ENCODE data around the gene AMFR.

The AMFR gene

DNA sequence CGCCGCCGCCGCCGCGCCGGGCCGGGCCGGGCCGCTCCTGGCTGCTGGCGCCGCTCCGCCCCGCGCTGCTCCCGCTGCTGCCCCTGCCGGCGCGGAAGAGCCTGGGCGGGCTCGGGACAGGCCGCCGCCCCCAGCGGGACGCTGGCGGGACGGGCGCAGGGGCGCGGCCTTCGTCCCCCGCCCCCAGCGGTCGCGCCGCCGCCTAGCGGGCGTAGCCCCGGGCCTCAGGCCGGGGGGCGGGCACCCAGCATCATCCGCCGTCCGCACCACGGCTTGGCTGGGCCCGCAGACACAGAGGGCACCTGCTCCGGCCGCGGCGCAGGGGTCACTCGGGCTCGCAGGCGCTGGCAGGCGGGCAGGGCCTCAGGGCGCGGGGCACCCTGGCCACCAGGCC lies at the start of gene AMFR:
TSS of gene AMFR (minus strand) at position 107 of the 394 bp plus-strand sequence. CDS start 218 bp downstream, outside the sequence.
- peak; percentile 71 for DNase-seq

DNA sequence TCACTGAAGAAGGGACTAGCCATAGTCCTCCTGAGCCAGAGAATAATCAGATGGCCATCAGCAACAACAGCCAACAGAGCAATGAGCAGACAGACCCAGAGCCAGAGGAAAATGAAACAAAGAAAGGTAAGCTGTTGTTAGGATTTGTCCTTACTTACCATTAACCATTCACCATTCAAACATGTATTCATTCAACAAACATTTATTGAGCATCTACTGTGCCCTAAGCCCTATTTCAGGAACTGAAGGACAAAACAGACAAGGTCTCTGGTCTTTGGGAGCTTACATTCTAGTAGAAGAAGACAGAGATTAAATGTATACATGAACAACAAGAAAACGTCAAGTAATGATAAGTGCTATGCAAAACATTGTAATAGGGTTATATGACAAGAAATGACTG lies 45.3 kb upstream of the AMFR start:
- no peak for DNase-seq

DNA sequence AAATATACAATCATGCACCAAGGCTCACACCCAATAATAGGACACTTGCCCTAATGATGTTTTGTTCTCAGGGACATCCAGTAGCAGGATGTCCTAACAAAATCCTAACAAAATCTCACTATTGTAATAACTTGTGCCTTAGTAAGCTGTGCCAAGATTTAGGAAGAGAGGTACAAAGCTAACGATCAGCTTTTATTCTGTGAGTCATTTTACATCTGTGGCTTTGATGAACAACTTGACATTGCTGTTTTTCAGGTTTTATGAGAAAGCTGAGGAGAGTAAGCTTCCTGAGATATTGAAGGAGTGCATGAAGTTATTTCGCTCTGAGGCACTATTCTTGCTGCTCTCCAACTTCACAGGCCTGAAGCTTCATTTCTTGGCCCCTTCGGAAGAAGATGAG lies 44.9 kb upstream of the AMFR start:
- DNase-seq, result no peak

DNA sequence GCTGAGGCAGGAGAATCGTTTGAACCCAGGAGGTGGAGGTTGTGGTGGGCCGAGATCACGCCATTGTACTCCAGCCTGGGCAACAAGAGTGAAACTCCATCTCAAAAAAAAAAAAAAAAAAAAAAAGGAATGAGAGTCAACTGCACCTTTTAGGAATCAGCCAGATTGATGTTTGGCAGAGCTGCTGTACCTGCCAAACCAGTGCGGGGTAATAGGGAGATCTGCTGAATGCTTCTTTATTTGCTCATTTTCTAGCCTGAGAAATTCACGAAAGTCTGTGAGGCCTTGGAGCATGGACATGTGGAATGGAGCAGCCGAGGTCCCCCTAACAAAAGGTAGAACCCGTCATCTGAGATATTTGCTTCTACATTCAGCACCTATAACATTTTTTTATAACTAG lies 44.4 kb upstream of the AMFR start:
- DNase-seq, result no peak

DNA sequence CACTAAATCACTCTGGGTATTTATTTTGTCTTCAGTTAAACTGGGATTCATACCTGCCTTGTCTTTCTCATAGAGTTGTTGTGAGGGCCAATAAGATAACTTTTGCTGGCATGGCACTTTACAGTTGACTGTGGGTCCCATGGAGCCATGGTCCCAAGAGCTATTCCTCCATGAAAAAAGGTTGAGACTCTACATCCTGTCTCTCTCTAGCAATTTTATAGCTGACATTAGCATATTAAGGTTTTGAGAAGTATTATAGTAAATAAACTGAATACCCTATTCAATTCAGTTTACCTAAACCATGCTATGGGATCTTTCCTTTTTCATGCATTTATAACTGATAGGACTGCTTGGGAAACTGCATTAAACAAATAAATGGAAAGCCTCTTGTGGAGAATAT lies 43.5 kb upstream of the AMFR start:
- no peak for DNase-seq

DNA sequence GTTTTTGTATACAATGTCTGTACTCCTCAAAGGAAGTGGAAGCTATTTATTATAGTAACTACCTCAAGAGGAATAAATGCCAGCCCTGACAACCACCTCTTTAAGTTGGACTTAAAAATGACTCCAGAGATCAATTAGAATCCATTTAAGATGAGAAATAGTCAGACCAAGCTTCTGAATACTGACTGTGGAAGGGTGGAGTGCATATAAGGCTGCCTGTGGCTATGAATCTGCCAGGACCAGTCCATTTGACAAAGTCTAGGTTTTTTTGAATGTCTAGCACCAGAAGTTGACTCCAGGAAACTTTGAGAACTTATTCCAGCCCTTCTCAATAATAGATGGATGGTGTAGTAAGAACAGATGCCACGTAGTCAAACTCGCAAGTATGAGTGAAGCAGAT lies 41.0 kb upstream of the AMFR start:
- no peak for DNase-seq

DNA sequence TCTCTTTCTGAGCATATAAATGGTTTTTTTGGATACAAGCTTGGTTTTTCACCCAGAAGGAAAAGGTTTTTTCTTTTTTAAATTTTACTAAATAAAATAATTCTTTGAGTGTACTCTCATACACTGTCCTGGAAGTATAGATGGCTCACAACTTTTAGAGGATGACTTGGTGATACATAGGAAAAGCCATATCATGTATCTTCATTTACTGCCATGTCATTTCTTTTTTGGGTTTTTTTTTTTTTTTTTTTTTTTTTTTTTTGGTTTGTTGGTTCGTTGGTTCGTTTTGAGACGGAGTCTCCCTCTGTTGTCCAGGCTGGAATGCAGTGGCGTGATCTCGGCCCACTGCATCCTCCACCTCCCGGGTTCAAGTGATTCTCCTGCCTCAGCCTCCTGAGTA lies 37.8 kb upstream of the AMFR start:
- DNase-seq, result no peak

DNA sequence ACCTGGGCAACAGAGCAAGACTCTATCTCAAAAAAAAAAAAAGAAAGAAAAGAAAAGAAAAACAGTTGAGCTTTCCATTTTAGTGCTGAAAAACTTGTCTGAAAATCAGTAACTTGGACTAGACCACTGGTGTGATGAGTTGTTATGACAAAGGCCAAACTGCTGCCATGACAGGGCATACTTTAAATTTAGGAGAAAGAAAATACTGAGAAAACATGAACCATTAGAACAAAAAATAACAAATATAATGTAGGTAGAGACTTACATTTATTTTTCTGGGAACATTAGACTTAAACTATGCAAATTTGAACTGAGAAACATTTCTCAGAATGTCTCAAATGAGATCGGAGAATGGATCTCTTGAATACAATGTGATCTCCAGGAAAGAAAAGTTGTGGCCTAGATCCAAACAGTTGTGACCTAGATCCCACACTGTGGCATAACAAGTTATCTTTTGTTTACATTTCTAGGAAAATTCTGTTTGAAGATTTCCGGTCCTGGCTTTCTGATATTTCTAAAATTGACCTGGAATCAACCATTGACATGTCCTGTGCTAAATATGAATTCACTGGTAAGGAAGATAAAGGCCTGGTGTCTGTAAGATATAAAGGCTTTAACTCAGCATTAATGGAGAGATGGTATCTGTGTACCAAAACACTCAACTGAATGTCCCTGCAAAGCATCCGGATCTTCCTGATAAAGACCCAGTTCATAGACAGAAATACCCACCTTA lies 36.9 kb upstream of the AMFR start:
- DNase-seq, result no peak

DNA sequence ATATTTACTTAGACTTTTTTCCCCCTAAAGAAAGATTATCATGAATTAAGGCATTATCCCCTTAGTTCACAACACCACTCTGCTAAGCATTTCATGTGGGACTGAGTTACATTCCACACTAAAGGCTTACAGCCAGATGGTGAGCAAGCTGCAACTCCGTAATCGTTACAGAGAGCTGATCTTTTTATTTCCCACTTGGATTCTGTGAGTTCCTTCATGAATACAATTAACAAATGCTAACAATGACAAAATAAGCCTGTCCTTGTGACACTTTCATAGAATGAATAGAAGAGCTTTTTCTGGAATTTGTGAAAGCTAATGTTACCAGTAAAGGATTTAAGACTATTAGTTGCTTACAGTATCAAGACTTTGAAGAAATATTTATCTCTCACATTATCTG lies 34.8 kb upstream of the AMFR start:
- no peak for DNase-seq

DNA sequence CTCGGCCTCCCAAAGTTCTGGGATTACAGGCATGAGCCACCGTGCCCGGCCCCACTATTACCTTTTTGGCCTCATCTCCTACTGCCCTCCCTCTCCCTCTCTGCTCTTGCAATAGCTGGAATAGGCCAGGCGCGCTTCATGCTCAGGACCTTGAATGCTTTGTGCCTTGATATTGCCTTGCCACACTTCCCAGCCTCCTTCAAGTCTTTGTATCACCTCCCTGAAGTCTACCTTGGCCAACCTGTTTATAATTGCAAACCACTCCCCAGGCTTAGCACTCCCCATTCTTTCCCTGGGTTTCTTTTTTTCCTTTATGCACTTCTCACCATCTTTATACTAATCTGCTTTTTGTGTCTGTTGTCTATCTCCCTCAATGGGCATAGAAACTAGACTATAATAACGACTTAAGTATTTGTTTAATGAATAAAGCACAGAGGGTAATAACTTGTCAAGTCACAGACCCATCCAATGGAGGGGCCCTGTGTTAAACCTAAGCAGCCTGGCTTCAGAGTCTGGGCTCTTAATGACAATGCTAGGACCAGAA lies 32.7 kb upstream of the AMFR start:
- no peak for DNase-seq

DNA sequence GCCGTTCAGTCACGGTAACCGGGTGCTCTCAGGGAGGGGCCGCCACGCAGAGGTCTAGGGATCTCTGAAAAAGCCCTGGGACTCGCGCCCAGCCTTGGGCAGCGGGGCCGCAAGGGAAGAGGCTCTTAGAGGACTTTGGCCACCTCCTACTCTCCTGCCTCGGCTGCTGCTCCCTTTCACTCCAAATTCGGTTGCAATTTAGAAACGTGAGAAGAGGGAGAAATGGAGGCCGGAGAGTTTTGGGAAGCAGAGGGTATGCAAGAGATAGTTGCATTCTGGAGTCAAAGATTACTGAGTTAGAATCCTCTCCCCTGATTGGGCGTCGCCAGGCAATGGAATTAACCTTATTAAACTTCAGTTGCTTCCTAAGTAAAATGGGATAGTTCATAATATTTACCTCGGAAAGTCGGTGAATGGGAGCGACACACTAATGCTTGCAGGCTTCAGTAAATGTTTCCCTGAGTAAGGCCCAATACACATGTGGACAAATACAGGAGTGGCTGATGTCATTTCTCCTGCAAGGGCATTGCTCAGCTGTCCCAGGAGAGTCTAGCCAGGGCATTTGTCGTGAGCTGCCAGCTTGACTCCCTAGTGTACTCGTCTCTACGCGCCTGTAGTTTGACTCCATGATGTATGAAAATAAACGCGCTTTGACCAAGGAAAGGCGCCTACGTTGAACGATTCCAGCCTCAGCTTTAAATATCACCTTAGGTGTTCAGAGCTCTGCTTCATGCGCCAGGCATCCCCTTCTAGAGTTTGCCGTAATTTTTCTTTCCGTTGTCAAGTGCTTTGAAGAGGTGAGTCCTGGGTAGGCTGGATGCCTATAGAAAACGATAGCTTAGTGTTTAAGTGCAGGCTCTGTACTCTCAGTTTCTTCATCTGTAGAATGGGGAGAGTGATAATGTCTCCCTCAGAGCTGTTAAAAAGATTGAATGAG lies 26.7 kb upstream of the AMFR start:
- no peak for DNase-seq

DNA sequence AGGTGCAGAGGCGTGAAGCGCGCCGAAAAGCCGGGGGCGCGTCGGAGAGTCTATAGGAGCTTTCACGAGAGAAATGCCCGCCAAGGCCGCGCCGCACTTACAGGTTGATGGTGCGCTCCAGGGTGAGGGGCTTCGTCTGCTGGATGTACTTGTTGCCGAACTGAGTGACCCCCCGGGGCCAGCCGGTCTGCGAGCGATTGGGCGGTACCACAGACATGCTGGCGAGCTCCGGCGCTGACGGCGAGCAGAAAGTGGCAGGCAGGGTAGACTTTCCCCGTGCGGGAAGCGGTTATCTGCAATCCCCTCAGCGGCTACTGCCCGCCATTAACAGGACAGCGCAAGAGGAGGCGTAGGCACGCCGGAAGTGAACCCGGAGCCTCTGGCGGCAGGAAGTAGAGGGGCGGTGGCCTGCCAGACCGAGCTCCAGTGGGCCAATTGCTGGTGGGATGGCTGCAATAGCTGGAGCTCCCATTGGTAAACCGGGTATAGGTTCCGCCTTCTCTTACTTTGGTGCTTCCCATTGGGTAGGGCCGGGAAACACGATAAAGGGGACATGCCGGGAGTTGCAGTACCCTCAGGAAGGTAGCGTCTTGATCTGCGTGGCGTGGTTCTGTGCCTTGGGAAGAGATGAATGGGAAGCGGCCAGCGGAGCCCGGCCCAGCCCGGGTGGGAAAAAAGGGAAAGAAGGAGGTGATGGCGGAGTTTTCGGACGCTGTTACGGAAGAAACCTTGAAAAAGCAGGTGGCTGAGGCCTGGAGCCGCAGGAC lies 25.8 kb upstream of the AMFR start, which contains the start of the genes NUDT21 and OGFOD1:
TSS of gene NUDT21 (minus strand) at position 347 of the 767 bp plus-strand sequence. CDS start at position 217, 130 bp downstream.
TSS of gene OGFOD1 (plus strand) at position 569 of the 767 bp plus-strand sequence. CDS start at position 628, 59 bp downstream.
- DNase-seq, result peak; percentile 92

DNA sequence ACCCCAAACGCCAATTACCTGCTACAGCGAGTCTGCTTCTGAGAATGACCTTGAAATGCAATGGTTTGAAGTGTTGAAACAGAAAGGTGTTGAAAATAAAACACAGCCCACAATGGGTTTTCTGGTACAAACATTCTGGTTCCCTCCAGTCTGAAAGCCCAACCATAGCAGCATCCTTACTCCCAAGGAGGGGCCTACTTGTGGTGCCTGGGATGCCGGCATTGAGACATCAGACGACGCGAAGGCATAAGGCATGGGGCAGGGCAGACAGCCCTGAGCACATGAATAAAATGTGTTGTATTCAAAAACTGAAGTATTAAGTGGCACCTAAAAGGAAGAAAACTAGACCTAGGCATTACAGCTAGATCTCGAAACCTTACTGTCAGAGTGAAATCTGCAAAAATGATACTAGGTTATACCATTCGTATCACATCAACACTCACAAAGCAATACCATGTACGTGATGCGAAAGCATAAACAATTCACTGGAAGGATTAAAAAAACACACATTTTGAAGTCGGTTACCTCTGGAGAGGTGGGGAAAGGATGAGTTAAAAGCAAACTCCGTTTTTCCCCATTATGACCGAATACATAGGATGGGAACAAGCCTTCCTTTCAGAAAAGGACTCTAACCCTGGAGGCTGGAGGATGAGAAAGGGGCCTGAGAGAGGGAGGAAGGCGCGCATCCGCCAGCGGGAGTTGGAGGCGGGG lies 25.1 kb upstream of the AMFR start:
- DNase-seq, result no peak

DNA sequence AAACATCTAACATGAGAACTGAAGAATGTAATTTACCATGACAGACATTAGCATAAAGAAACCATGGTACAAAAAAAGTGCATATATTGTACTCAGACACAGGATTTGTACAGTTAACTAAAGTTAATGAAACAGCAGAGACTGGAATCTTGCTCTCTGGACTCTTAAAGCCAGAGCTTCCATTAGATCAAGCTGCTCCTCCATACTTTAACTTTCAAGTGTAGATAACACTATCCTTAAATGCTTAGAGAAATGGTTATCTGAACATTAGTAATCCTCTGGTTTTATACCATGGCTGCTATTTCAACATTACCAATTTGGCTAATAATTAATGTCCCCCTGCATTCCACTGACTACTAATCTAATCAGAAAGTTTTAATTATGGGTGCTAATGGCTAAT lies 22.7 kb upstream of the AMFR start:
- DNase-seq, result no peak

DNA sequence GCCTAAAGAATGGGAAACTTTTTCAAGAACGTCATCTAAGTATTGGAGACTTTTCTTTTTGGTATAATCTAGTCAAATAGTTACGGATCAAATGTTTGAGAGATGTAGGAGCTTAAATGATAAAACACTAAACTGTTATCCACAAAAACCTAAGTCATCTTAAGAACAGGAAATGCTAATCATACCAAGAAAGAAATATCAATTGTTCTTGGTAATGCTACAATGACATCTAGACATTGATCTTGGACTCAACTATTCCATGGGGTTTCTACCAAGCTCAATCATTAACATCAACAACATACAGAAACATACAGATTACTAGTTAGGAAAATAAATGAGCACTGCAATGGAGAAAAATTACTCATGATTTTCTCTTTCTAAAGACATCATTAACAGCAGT lies 21.9 kb upstream of the AMFR start:
- DNase-seq, result no peak

DNA sequence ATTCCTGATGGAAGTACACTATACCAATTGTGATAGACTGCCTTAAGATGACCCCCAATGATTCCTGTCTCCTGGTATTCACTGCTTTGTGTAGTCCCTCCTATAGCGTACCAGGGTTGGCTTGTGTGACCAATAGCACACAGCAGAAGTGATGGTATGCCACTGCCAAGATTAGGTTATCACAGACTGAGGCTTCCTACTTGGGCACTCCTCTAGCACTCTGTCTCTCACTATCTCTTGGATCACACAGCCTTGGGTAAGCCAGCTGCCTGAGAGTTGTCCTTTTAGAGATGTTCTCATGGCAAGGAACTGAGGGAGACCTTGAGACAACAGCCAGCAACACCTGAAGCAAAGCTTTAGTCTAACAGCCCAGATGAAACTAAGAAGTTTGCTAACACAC lies 12.7 kb upstream of the AMFR start:
- no peak for DNase-seq

DNA sequence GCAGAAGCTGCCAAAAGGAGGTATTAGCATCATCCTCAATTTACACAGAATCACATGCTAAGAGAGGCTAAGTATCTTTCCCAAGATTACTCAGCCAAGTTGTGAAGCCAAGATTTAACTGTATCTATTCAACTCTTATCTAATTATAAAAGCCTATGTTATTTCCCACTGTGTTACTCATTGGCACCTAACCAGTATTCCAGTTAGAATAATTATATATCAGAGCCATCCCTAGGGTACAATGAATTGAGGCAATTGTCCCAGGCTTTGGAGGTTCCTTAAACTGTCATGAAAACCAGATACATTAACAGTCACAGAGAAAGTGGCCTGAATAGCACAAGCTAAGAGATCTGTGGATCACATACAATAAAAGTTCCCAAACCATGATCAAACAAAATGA lies 10.9 kb upstream of the AMFR start:
- DNase-seq, result no peak

DNA sequence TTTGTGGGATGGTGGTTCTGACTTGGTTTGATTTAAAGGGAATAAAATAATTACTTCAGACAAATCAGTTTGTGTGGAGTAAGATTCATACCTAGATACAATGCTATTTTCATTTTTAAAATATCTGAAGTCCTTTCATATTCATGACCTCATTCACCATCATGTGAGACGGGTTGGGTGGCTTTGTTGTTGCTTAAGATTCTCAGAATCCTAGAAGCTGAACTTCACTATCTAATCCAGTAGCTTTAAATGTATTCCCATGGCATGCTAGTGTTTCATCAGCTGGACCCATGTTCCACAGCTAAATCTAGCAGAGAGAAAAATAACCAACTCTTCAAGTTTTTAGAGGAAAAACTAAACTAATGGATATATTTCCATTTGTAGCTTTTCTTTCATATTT lies 2.7 kb upstream of the AMFR start:
- no peak for DNase-seq

DNA sequence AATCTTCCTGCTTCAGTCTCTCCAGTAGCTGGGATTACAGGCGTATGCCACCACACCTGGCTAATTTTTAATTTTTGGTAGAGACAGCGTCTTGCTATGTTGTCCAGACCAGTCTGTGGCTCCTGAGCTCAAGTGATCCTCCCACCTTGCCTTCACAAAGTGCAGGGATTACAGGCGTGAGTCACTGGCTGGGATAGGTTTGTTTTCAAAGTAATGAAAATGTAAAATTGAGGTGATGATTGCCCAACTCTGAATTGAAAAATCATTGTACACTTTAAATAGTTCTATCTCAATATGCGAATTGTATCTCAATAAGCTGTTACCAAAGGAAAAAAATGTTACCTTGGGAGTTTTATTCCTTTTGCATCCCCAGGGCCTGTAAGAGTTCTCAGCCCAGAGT lies 1.2 kb upstream of the AMFR start:
- DNase-seq, result no peak

DNA sequence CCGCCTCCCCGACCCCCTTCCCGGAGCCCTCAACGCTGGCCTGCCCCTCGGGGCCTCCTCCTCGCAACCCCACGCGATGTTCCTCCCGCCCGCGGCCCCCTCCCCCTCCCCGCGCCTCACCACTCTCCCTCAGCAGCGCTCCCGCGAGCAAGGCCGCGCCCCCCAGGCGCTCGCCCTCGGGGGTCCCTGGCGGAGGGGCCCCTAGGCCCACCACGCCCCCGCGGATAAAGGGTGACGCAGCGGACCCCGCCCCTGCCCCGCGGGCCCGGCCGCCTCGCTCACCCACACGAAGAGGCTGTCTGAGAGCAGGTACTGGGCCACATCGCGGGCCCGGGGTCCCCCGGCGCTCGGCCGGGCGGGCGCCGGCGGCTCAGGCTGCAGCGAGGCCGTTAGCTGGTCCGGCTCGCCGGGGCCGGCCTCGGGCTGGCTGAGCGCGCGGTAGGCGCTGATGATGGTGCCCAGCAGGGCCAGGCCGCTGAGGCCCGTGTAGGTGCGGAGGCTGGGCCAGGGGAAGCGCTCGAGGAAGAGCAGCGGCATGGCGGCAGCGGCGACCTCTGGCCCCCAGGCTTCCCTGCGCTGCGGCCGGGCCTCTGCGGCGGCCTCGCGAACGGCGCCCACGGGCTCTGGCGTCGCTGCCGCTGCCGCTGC lies 430 bp downstream of the AMFR start:
- DNase-seq, result peak; percentile 55

DNA sequence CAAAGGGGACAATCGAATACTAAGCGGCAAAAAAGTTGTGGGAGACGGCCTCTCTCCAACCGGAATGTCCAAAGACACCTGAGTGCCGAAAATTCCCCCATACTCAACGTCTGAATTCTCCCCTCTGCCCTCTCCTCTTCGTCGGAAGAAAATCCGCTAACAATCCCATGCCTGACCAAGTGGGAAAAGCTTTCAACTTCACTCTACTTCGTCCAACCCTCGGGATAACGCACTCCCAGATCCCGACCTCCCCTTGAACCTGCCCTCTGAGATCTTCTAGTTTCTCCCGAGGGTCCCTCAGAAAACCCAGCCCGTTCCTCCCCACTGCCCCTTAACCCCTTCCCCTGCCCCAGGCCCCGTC lies 961 bp downstream of the AMFR start:
- DNase-seq, result no peak
